GM12891 (cell line): ENCODE data around the gene GDF2.

Experiments used
- DNase-seq: peaks from one replicate; pipeline ENCODE4 v3.0.0; 2011; ENCODE audit warnings: low spot score; ENCODE audit not compliant: insufficient read length
- FAIRE-seq: peaks from 2 replicates; lab custom pipeline; 2011; peaks lifted over from hg19 to GRCh38; lab: Jason Lieb, UNC
- PAX5 ChIP-seq: IDR thresholded peaks from 2 replicates; pipeline ENCODE4 v1.6.1; 2011; ENCODE audit warnings: low read length, moderate library complexity, mild to moderate bottlenecking; ENCODE audit not compliant: insufficient read depth, severe bottlenecking
- POLR2A ChIP-seq: IDR thresholded peaks from 2 replicates; pipeline ENCODE4 v1.6.1; 2011; ENCODE audit warnings: low read depth, low read length, control low read depth
- POLR2AphosphoS5 ChIP-seq: IDR thresholded peaks from 2 replicates; pipeline ENCODE4 v1.6.1; 2011; ENCODE audit warnings: low read depth, low read length, control low read depth
- POU2F2 ChIP-seq: IDR thresholded peaks from 2 replicates; pipeline ENCODE4 v1.6.1; 2011; ENCODE audit warnings: low read depth, mild to moderate bottlenecking, control low read depth, low read length, moderate library complexity
- SPI1 ChIP-seq: IDR thresholded peaks from 2 replicates; pipeline ENCODE4 v1.6.1; 2011; ENCODE audit warnings: low read depth, low read length, control low read depth
- TAF1 ChIP-seq: IDR thresholded peaks from 2 replicates; pipeline ENCODE4 v1.6.1; 2011; ENCODE audit warnings: low read depth, low read length, control low read depth

The GDF2 gene

DNA sequence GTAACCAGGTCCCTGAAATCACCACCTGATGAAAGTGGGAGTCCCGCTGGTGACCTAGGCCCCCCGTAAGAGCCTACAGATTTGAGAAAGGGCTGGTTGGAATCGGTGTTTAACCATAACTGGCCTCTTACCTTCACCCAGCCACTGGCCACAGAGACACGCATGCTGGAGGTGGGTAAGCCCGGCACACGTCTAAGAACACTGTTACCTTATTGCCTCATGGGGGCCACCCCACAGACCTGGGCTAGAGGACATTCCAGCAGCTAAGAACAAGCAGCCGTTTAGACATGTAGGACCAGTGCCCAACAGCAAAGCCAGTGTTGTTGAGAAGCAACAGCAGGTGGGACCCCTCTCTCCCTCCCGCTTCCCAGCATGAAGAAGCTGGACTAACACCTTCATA is 2.5 kb upstream of the GDF2 start:
- DNase-seq (no peak), FAIRE-seq (no peak)
- no peak for TF ChIP-seq PAX5
- TF ChIP-seq POLR2AphosphoS5 = no peak
- no peak for TF ChIP-seq POU2F2
- no peak for TF ChIP-seq SPI1
- no peak for TF ChIP-seq POLR2A
- TF ChIP-seq TAF1 = no peak

DNA sequence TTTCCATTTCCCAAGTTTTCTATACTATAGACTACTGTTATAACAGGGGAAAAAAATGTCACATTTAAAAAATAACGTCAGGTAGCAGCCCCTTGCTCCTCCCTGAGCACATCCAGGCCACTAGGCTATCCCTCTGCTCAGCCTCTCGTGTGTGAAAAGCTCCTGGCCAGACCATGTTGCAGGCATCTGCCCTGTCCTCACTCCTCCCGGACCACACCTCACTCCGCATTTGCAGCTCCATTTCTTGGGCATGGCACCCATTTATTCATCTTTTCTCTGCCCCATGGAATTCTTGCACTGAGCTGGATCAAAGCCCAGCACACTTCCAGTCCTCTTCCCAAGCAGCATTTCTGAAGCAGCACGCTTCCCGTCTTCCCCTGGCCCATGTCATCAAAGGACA is 1.4 kb upstream of the GDF2 start:
- TF ChIP-seq POLR2AphosphoS5 (no peak), SPI1 (no peak), POLR2A (no peak), TAF1 (no peak), POU2F2 (no peak), PAX5 (no peak)
- FAIRE-seq = no peak
- no peak for DNase-seq

DNA sequence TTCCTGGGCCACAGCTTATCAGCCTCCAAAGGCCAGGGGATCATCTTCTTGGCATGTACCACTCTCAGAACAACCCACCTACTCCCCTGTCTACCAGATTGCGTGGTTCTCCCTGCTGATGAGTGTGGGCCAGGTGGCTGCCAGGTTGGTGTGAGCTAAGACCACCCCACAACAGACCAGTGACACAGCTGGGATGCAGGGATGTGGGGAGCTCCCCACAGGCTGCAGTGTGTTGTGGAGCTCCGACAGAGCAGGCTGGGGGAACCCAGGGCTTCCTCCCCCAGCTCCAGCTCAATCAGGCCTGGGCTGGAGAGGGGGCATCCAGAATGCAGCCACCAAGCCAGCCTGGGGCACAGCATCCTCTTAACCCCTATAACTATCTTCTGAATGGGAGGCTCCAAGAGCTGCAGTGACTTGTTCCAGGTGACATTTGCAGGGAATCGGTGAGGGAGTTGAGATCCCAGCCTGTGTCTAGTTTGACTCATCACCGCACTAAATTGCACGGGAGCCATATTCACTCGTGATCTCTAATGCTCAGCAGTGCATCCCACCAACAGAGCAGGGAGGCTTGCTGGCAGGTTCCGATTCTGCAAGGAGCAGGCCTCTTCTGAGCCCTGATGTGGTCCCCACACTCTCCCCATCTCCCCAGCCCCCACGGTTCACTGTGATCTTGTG is 596 bp upstream of the GDF2 start:
- TF ChIP-seq TAF1 = no peak
- no peak for TF ChIP-seq PAX5
- no peak for TF ChIP-seq POLR2A
- no peak for TF ChIP-seq SPI1
- no peak for TF ChIP-seq POLR2AphosphoS5
- no peak for TF ChIP-seq POU2F2
- FAIRE-seq (no peak), DNase-seq (no peak)

DNA sequence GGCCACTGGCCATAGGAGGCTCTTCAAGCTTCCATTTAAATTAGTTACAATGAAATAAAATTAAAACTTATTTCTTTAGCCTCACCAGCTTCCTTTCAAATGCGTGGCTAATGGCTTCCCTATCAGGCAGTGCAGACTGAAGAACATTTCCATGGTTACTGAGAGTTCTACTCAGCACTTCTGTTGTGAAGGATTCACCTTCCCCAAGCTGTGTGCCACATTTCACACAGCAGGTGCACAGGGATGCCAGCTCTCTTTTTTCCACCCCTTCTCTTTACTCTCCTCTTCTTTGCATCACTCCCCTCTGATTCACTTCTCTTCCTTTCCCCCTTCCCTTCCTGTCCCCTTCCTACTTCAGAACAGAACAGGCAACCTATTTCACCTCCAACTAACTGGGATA is 833 bp downstream of the GDF2 start:
- FAIRE-seq = no peak
- TF ChIP-seq POLR2AphosphoS5 = no peak
- TF ChIP-seq POLR2A = no peak
- no peak for TF ChIP-seq PAX5
- TF ChIP-seq TAF1 = no peak
- TF ChIP-seq POU2F2 = no peak
- no peak for TF ChIP-seq SPI1
- DNase-seq = no peak

DNA sequence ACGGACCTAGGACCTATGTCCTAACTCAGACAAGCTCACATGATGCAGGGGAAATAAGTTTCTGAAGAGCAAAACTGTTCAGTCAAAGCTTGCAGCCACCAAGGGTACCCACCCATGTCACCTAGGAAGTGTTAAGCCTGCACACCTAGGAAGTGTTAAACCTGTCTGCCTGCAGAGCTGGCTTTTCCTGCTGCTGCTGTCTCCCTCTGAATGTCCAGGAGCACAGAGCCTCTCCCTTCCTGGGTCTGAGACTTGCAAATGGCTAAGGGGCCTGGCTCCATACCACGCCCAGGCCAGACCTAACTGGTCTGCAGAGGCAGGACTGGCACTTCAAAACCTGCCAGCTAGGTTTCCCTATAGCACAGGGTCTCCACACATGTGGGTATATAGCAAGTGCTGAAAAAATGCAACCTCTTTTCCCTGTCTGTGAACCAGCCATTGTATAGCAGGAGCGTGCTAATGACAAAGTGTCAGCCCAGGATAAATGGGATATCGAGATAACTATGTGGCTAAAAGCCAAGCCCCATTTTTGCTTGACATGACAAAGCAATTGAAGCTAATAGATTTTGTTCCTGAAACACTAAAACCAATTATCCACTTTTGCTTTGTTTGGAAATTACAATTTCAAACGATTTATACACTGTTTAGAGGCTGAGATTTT is 1.5 kb downstream of the GDF2 start:
- FAIRE-seq (no peak), DNase-seq (no peak)
- TF ChIP-seq POLR2A (no peak), PAX5 (no peak), TAF1 (no peak), POU2F2 (no peak), SPI1 (no peak), POLR2AphosphoS5 (no peak)

DNA sequence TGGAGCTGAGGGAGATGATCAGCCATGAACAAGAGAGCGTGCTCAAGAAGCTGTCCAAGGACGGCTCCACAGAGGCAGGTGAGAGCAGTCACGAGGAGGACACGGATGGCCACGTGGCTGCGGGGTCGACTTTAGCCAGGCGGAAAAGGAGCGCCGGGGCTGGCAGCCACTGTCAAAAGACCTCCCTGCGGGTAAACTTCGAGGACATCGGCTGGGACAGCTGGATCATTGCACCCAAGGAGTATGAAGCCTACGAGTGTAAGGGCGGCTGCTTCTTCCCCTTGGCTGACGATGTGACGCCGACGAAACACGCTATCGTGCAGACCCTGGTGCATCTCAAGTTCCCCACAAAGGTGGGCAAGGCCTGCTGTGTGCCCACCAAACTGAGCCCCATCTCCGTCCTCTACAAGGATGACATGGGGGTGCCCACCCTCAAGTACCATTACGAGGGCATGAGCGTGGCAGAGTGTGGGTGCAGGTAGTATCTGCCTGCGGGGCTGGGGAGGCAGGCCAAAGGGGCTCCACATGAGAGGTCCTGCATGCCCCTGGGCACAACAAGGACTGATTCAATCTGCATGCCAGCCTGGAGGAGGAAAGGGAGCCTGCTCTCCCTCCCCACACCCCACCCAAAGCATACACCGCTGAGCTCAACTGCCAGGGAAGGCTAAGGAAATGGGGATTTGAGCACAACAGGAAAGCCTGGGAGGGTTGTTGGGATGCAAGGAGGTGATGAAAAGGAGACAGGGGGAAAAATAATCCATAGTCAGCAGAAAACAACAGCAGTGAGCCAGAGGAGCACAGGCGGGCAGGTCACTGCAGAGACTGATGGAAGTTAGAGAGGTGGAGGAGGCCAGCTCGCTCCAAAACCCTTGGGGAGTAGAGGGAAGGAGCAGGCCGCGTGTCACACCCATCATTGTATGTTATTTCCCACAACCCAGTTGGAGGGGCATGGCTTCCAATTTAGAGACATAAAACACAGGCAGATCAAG is 3.3 kb downstream of the GDF2 start:
- no peak for TF ChIP-seq TAF1
- TF ChIP-seq POU2F2 = no peak
- TF ChIP-seq POLR2AphosphoS5 = no peak
- no peak for TF ChIP-seq PAX5
- TF ChIP-seq POLR2A = no peak
- TF ChIP-seq SPI1 = no peak
- no peak for FAIRE-seq
- no peak for DNase-seq

DNA sequence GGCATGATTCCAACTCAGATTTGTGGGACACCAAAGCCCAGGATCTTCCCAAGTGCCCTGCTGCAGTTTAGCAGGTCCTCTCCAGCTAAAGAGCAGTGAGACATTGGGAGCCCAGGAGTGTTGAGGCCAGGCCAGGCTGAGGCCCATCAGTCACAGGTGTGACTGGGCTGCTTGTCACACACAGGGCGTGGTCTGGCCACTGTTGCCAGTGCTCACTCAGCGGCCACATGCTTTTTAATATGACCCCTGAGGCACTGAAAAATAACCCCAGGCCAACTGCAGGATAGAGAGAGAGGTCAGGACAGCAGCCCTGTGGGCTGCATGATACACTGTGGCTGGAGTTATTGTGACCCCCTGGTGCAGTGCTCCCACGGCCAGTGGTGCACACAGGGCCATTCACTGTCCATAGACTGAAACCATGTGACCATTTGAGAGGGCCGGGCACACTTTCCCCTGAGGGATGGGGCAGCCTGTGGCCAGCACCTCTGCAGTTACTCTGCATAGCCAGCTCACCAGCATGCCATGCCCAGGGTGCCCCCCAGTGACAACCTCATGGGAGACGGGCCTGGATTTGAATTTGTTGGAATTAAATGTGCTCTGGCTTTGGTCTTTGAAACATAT is 4.2 kb downstream of the GDF2 start:
- TF ChIP-seq PAX5 (no peak), POLR2AphosphoS5 (no peak), TAF1 (no peak)
- FAIRE-seq = no peak
- no peak for DNase-seq

DNA sequence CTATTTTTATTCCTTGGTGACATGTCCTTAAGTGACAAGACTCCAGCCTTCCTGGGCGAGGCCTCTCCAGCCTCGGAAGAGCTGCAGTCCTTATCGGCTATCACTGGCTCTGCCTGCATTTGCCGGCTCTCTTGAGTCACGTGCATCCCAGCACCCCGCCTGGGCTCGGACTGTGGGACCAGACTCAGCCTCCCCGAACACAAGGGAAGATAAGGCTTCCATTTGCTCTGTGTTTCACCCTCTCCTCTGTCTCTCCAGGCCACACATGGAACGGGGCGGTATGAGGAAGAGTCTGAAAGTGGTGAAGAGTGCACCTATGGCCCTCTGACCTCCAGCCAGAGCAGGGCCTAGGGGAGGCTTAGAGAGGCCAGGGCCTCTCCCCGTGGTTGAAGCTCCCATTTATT is 4.7 kb downstream of the GDF2 start:
- no peak for FAIRE-seq
- TF ChIP-seq POLR2A (no peak), POU2F2 (no peak), PAX5 (no peak), SPI1 (no peak), POLR2AphosphoS5 (no peak), TAF1 (no peak)
- DNase-seq = no peak

DNA sequence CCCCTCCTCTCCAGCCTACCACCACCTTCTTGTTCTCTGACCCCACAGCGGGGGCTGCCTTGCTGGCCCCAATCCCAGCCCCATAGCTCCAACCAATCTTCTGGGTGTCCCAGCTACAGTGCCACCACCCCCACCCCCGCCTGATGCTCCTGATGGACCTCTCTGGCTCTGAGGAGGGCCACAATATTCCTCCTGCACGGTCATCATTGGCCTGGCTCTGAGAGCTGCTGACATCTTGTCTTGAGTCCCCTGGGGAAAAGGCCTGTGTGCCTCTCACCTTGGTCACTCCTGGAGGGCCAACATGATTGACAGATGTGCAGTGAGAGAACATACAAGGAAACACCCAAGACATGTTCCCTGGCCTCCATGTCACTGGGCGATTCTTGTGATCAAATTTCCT is 7.6 kb downstream of the GDF2 start:
- no peak for FAIRE-seq
- TF ChIP-seq SPI1 (no peak), POLR2A (no peak), POU2F2 (no peak), TAF1 (no peak), PAX5 (no peak), POLR2AphosphoS5 (no peak)
- DNase-seq = no peak
